GDM1 (cell line): ENCODE measurements around the gene HERC2.
"Not testable (repeated sequence)": the region's sequence is repeated elsewhere in the genome, so short reads cannot be mapped to it uniquely, and the experiment has no call there.

Experiments
- DNase-seq: peaks from one replicate; lab custom pipeline; 2025; lab: John Stamatoyannopoulos, UW

The HERC2 gene

DNA sequence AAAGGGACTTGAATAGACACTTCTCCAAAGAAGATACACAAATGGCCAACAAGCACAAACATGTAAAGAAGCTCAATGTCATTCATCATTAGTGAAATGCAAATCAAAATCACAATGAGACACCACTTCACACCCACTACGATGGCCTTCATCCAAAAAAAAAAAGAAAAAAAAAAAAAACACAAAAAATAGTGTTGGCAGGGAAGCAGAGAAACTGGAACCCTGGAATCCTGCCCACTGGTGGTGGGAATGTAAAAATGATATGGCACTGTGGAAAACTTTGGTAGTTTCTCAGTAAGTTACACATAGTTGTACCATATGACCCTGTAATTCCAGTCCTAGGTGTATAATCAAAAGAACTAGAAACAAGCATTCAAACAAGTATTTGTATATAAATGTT, 94.7 kb downstream of the HERC2 start:
- DNase-seq, result not testable (repeated sequence)

DNA sequence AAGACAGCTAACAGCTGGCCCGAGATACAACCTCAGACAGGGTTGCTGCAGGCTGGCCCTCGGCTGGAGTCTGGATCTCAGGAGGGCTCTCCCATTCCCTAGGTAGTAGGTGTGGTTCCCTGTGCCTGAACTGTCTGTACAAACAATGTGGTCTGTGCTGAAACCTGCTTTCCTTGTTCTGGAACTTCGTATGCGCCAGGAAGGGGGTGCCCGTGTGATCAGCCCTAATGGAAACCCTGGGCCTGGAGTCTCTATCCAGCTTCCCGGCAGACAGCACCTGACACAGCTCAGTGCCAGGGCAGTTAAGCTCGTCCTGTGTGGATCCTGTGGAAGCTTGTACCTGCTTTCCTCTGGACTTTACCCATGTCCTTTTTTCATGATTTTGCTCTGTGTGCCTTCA, 99.4 kb downstream of the HERC2 start:
- DNase-seq, result not testable (repeated sequence)

DNA sequence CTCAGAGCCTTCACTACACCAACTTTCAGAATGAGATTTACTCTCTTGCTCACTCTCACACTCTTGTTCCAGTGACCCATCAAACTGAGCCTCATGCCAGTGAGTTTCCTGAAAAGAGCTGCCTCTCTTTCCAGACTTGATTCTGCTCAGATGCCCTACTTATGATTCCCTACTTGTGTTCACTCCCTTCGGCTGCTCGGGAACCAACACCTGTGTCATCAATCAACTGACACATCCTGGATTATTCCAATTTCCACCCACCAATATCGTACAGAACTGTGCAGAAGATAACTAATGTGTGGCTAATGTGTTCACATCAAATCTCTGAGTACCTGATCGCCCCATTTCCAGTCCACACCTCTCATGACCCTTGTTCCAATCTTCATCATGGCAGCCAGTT, 100.3 kb downstream of the HERC2 start:
- DNase-seq, result not testable (repeated sequence)

DNA sequence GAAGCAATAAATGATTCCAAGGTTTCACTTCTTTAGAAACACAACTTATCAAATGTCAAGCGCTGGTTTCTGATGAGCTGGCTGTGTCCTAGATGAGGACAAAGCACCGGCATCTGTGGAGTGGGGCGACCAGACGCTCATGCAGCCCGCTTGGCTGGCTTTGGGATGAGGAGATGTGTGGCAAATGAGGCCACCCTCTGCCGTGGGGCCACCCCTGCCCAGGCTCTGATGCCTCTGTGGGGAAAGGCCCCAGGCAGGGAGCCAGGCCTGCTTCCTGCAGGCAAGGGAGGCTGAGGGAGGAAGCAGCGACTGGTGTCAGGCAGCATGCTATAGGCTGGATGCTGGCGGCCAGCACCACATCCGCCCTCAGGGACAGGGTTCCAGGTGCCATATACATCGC, 102.9 kb downstream of the HERC2 start:
- DNase-seq, result no peak

DNA sequence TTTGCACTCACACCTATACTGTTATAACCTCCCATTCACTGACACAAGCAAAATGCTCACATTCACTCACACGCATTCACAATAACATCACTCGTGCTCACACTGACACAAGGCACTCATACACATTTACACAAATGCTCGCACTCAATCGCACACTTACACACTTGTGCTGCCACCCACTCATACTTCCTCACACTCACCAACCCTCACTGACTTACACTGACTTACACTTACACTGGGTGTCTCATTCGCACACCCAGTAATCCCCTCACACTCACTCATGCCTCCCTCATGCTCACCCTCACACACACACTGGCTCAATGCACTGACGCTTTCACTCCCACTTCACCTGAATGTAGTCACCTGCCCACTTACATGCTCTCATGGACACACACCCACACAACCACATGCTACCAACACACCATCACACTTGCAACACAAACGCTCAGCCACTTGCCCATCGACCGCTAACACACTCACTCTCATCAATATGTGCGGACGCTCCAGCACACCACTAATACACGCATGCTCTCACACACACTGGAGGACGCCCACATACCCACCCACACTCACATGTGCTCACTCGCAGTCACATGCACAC, 104.9 kb downstream of the HERC2 start:
- not testable (repeated sequence) for DNase-seq

DNA sequence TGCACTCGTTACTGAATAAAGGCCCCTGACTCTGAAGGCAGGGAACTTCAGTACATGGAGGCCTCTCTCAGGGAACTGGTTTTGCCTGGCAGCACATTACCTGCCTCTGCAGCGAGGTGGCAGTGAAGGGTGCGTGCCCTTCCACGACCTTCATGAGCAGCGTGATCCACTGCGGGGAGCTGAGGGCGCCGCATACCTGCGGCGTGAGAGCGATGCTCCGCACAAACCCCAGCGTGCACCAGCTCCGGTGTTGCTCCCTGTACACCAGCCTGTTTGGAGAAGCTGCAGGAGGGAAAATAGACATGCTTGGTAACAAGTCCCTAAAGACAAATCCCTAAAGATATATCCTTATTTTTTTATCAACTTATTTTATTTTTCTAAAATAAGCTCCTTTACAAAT, 106.5 kb downstream of the HERC2 start:
- not testable (repeated sequence) for DNase-seq

DNA sequence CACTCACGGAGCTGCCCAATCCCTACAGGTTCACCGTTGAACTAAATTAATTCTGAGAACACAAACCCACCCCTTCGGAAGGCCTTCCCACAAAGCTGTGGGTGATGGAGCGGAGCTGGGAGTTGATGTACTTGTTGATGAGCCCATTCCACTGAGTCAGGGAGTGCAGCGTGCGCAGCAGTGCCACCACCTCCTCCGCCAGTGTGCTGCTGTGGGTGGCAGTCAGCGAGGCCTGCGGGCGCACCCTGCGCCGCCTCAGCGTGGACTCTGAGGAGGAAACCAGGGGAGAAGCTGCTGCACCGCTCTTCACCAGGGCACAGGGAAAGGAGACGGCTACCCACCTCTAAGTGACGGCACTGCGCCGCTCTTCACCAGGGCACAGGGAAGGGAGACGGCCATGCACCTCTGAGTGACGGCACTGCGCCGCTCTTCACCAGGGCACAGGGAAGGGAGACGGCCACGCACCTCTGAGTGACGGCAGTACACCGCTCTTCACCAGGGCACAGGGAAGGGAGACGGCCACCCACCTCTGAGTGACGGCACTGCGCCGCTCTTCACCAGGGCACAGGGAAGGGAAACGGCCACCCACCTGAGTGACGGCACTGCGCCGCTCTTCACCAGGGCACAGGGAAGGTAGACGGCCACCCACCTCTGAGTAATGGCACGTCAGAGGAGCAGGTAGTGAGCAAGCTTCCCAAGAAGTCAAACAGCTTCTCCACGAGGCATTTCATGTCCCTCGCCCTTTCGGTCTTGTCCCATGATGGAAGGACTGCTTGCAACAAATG, 107.8 kb downstream of the HERC2 start:
- not testable (repeated sequence) for DNase-seq

DNA sequence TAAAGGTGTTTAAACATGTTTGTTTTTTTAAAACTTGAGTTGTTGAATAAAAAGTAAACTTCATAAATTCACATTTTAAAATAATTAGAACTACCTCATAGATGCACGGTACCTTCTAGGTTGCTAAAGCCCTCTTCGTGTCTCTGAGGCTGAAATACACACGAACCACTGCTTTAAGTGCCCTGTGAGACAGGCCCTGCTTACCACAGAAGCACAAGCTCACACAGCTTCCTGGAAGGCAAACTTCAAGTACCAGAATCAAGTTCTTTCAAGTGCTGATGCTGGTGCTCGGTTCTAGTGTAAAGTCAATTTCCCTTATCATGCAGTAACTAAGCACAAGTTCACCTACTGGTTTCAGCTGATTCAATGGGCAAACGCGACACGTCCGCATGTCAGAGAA, 108.6 kb downstream of the HERC2 start:
- not testable (repeated sequence) for DNase-seq

DNA sequence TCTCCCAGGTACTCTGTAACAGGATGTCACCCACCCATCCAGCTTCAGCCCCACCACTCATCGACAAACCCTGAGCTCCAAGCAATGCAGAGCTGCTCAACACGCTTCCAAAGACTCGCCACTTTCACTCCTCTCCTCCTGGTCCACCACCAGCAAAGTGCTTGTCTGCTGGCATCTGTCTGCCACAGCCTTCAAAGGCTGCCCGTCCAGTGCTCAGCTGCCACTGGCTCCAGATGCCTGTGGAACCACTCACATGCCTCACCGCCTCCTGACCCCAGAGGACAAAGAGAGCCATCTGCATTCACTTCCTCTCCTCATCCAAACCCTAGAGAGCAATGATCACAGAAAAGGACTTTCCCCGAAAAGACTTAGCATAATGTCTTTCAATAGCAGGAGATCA, 113.4 kb downstream of the HERC2 start:
- no peak for DNase-seq

DNA sequence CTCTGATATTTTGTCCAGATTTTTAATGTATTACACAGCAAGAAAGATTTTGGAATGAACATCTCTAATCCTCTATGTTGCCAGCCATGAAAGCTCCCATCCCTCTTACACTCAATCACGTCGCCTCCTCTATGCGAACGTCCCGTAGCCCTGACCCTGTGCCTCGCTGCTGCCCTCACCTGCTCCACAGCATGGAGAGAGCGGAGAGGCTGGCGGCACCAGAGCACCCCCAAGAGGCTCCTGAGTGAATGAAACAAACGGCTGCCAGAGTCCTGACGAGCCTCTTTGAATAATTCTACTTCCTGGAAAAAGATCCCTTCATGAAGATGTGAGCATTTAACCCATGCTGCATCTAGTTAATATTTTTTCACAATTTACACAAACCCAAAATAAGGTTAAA, 116.3 kb downstream of the HERC2 start:
- DNase-seq, result not testable (repeated sequence)

DNA sequence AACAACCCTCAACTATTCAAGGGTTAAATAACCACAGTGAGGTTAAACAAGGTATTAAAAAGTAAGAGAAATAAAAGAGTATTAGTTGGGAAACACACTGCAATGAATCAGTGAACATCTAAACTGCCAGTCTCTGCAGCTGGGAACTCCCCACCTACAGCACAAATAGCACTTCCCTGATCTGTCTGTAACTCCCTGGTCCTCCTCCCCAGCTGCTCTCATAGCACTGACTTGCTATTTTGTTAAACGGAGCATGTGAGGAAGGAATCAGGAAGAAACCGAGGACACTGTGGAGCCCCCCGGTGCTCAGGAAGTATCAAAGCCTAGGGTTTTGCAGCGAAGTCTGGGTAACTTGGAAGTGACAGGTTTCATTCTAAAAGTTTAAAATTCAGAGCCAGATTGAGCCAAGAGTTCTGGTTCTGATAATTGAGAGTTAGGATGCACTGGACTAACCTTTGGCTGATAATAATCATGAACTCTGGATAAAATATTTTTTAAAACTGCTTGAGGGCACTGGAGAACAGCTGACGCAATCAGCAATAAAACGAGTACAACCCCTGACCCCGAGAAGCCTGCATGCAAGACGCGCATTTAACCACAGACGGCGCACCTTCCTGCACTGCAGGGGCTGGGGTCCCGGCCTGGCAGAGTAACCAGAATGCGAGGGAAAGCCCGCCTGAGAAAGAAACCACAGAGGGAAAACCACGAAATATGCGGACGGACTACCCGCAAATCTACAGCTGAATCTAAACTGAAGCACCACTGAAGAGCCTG, 118.7 kb downstream of the HERC2 start:
- not testable (repeated sequence) for DNase-seq

DNA sequence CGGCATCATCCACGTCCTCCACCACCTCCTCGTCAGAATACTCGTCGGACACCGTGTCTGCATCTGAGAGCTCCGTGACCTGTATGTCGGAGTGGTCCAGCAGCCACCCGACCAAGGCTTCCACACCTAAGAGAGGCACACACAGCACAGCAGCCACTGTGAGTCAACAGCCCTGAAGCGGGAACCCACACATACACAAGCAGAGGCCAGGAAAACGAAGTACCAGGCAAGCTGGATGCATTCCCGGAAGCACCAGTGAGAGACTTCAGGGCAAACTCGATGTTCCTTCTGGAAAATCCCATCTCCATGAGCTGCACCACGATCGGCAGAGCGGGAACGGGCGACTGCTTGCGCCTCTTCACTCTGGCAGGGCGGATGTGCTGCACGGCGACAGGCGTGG, 119.9 kb downstream of the HERC2 start:
- DNase-seq, result not testable (repeated sequence)

DNA sequence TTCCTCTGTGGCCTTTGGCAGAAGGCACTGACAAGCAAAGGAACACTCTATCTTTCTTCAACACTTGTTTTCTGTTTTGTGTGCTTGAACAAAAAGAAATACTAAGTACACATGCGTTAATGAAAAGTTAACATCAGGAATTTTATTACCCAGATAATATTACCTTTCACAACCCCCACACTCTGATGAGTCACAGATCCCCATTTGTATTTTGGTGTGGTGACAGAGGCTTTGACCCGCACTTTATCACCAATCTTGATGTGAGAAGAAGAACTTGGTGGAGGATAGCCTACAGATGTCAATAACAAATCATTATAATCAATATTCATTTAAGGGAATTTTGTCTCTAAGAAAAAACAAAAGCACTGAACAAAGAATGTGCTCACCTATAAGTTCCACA, 123.8 kb downstream of the HERC2 start:
- DNase-seq, result not testable (repeated sequence)

DNA sequence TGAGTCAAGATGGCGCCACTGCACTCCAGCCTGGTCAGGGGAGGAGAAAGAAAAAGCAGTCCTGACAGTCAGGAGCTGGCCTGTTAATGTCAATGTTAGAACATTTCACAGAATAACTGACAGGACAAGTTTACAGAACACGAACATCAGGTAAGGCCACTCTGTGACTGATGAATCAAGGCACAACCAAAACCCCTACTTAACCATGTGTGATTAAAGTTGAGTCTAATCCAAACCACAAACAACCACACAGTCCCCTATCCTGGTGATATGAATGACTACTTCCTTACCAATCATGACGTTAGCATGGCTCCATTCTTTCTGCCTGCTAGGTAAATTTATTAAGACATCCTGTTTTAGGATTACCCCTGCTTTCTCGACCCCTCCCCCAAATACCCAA, 124.3 kb downstream of the HERC2 start:
- DNase-seq, result not testable (repeated sequence)

DNA sequence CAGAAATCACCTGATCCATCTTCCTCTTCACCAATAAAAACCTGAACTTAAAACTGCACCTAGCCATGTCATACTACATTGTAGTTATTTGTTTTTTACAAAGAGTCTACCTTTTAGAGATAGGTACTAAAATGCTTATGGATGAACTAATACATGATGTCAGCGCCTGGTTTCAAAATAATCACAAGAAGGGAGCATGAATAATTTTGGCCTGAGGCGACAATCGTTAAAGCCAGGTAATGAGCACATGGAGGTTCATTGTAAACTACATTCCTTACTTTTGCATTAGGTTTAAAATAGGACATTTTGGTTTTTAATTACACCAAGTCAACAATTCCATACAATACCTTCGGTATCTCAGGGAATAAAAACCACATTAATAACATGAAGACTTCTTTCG, 125.4 kb downstream of the HERC2 start:
- DNase-seq, result not testable (repeated sequence)

DNA sequence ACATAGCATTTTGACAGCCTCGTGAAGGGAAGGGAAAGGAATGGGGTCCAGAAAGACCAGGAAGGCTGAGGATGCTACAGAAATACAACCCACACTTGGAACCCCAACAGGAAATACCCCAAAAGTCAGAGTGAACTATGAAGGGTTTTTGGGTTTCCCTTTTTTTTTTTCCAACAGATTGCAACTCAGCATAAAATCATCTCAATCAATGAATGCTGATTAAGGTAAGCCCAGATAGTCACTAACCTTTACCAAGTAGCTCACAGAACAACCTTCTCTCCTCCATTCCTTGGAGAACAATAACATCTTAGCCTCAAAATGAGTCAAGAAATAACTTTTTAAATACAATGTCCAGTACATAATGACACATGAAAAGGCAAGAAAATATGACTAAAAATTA, 129.2 kb downstream of the HERC2 start:
- no peak for DNase-seq

DNA sequence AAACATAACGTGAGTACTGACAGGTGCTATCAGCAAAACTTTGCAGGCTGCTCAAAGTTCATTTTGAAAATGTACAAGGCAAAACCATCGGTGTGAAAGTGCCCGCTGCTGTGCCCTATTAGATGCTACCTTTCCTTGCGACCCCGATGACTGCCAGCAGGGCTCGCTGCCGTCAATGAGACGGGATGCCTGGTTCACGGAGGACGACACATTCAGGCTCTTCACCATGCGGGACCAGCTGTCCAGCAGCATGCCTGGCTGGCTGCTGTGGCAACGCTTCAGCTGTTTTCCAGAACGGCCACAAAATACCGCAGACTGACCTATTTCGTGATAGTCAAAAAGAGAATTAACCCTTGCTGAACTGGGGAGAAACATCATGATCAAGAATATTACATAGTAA, 130.1 kb downstream of the HERC2 start:
- no peak for DNase-seq

DNA sequence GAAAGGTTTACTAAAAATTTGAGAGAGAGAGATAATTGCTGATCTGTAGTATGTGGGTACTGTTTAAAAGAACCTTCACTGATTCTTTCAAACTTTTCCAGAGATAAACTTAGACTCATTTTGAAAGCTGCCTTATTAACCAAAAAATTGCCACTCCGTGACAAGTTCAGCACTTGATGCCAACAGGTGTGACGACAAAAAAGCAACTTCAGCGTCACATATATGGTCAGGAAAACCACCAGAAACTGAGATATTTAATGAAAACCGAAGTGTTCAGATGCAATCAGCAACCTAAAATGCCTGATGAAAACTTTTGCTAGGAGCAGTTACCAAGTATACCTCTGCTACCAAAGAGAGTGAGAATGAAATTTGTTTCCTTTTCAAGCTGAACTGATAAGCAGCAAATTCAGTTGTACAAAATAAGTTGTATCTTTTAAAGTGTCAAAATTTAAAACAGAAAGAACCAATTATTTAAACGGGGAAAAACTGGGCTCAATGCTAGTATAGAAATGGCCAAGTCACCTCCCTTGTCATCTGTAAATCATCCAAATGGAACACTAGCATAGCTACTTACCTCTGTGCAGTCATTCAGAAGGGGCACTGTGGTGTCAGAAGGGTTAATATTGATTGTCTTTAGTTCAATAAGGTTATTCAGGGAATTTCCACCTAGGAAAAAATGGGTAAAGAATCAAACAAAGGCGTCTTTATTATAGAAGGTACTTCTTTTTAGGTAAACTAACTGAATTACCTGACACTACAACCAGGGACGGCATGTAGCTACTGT, 131.4 kb downstream of the HERC2 start:
- DNase-seq, result no peak

DNA sequence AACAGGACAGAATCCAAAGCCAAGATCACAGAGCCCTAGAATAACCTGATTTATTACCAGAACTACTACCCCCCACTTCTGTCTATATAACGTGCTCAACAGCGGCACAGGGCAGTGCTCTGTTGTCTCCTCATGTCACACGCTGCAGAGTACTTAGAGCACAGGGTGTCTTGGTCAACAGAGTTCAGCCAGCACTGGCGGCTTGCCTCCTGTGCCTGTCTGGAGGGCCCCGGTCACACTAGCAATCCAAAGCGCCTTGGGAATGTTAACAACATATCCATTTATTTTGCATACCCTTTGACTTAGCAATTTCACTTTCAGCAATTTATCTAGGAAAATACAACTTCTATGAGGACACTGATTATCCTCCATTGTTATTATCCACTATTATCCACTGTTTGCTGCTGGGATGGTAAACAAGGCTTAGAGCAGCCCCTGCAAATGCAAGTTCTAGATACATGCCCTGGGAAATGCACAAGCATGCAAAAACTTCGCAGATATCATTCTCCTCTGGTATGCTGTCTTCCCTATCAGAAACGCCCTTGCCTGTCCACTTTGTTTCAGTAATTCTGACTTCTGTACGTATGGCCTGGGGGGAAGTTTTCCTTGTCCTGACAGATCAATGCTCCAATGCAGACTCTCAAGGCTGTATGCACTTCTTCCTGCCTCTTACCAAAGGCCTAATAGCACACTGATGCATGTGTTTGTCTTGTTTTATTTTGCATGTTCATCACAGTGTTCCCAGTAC, 136.7 kb downstream of the HERC2 start:
- DNase-seq, result no peak

DNA sequence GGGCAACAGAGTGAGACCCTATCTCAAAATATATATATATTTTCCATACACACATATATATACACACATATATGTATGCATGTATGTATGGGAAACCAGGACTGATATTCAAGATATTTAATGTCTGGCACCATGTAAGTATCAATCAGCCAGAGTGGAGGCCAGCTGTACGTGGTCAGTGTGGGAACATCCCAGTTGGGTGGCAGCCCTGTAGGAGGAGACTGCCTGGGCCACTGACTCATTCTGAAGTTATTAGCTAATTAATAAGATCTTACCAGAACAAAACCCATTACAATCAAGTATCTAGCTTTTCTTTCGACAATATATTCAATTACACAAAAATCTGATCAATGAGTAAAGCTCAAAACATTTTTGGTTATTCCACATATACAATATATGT, 137.8 kb downstream of the HERC2 start:
- no peak for DNase-seq

DNA sequence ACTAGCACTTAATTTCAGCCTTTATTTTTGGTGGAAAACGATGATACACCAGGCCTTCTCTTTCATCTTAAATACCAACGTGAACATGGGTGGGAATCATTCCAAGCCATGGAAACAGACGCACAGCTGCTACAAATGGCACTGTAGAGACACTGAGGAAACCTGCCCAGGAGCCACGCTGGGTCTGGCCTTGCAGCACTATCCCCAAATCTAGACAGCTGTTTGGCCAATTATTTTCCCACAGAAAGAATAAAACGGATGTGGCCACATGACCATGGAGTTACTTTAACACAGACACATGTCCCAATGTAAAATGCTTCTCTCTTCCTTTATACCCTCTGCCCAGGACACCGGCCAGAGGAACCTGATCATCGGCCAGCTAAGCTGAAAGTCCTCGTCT, 139.2 kb downstream of the HERC2 start:
- no peak for DNase-seq
